Activated CD4-positive, alpha-beta T cell treated with anti-CD3 and anti-CD28 coated beads, Interleukin-2, amount 10 ng/mL, durations not matched to agents 24 days and 14 days (primary cell): Measurements from ENCODE around the gene PAQR8. TPM values are rescaled to one million over a fixed set of nuclear protein-coding genes. Genes with fewer than 3 reads are reported as not detected.

Source experiments
- DNase-seq: peaks from one replicate; pipeline ENCODE4 v3.0.0; 2022
- H3K27ac Mint-ChIP-seq: one replicate; pipeline ENCODE4 v1.8.0; 2022; ENCODE audit warnings: mild to moderate bottlenecking, mixed read lengths
- H3K27me3 Mint-ChIP-seq: one replicate; pipeline ENCODE4 v1.8.0; 2022; ENCODE audit warnings: mixed read lengths
- H3K36me3 Mint-ChIP-seq: one replicate; pipeline ENCODE4 v1.8.0; 2022; ENCODE audit warnings: low read depth, mild to moderate bottlenecking, mixed read lengths
- H3K4me1 Mint-ChIP-seq: one replicate; pipeline ENCODE4 v1.8.0; 2021; ENCODE audit warnings: mixed read lengths
- H3K4me3 Mint-ChIP-seq: one replicate; pipeline ENCODE4 v1.8.0; 2022; ENCODE audit warnings: mild to moderate bottlenecking, moderate library complexity, mixed read lengths
- H3K9me3 Mint-ChIP-seq: one replicate; pipeline ENCODE4 v1.8.0; 2021; ENCODE audit warnings: mixed read lengths
- intact Hi-C: fragments of 100-400 bp; cut with micrococcal nuclease; formaldehyde crosslinking; loops from one replicate; pipeline ENCODE4 v1.15.1; 2023
- total RNA-seq: library from RNA; stranded (reverse); gene quantifications from 2 replicates; pipeline ENCODE4 v1.2.3, GENCODE V29; 2022

PAQR8 gene
- total RNA-seq, 1 donor from 2014 or later: 4.8 TPM

DNA sequence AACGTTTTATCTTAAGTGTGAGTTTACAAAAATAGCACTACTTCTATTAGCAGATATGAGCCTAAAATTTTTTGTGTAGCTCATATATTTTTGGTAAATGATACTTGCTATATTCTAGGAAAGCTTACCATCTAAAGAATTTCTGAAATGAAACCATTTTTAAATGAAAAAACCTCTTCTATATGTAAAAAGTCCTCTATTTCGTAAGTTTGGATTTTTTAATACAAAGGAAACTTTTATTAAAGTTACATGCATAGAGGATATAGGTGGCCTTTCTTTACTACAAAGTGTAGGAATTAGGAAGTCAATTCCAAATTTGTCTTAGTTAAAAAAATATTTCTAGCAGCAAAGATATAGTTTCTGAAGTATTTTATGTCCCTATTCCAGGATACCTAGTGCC is 77.0 kb downstream of the PAQR8 start:
- DNase-seq: no peak
- Mint-ChIP-seq H3K27ac (no peak overlapping the region), H3K36me3 (no peaks in the 10 kb centered on the region), H3K27me3 (no peaks in the 10 kb centered on the region), H3K9me3 (no peaks in the 10 kb centered on the region), H3K4me1 (no peaks in the 10 kb centered on the region), H3K4me3 (no peak overlapping the region)
- intact Hi-C loops: no loop called here

DNA sequence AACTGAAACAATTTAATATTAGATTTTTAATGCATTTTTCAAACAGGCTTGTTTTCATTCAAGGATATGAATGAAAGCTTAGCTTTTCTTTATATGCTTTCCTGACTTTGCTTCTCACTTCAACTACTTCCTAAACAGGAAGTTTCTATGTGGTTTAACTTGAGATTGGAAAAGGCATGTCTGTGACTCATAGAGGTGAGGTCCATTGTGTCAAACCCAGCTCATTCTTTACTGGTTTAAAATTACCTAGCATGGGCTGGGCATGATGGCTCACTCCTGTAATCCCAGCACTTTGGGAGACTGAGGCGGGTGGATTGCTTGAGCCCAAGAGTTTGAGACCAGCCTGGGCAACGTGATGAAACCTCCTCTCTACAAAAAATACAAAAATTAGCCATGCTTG is 92.6 kb downstream of the PAQR8 start:
- intact Hi-C loops: no loop called here

DNA sequence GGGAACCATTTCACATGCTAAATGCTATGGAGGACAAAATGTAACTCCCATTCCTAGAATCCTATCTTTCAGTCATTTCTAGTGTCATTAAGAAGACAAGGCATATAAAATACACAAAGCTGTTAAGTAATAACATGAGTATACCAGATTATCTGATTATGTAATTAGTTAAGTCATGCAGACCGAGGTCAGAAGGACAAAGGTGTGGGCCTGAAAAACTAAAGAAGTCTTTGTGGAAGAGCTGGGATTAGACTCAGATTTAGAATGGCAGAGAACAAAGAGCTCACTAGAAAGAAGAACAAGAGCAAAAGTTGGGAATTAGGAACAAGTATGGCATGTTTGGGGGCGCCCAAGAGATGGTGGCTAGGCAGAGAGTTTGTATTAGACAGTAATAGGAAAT is 95.1 kb downstream of the PAQR8 start:
- no peak overlapping the region for H3K27ac Mint-ChIP-seq
- intact Hi-C loops: no loop called here
- DNase-seq: no peak
- H3K4me3 Mint-ChIP-seq: no peak overlapping the region
- peaks cover 4% of the 10 kb centered on the region for H3K9me3 Mint-ChIP-seq
- no peaks in the 10 kb centered on the region for H3K36me3 Mint-ChIP-seq
- peaks cover 3% of the 10 kb centered on the region for H3K27me3 Mint-ChIP-seq
- H3K4me1 Mint-ChIP-seq: peaks cover 1% of the 10 kb centered on the region

More for the DNA sequence above, 92.6 kb downstream of the PAQR8 start:
- Mint-ChIP-seq H3K27me3 (no peaks in the 10 kb centered on the region), H3K4me3 (no peak overlapping the region), H3K4me1 (peaks cover 1% of the 10 kb centered on the region), H3K27ac (no peak overlapping the region), H3K9me3 (peaks cover 11% of the 10 kb centered on the region), H3K36me3 (peaks cover 2% of the 10 kb centered on the region)
- DNase-seq: no peak

Other genes starting within 250 kb of the PAQR8 start
- not detected in 2 replicates for gene IL17A, start 175.8 kb upstream of the PAQR8 start, total RNA-seq
- not detected in 2 replicates for gene IL17F, start 117.7 kb upstream of the PAQR8 start, total RNA-seq
- 239 and 240 TPM in 2 replicates for gene MCM3, start 77.4 kb upstream of the PAQR8 start, total RNA-seq
- 1.5 and 1.7 TPM in 2 replicates for gene EFHC1, start 58.2 kb downstream of the PAQR8 start, total RNA-seq
- gene TRAM2, start 214.9 kb downstream of the PAQR8 start, total RNA-seq: 2.6 TPM in 2 replicates